Right lobe of liver (tissue), 4 donors: Measurements from ENCODE around the gene YPEL3.

Experiments used
- CTCF ChIP-seq, 4 donors: fragments of 200-600 bp in 3 of 4; fragments of 450-650 bp in 1 of 4; IDR thresholded peaks; one replicate each; pipeline versions ENCODE4 v1.5.1 to v1.8.0; 2016 to 2022; ENCODE audit warnings: antibody characterized with exemption in 4 of 4, mild to moderate bottlenecking in 2 of 4
- POLR2A ChIP-seq: fragments of 450-650 bp; IDR thresholded peaks from one replicate; pipeline ENCODE4 v1.6.1; 2017; ENCODE audit warnings: antibody characterized with exemption, mild to moderate bottlenecking
- donor health status: DM: no; HTN: no; CAD: no.
- donor health status: DM: no; HTN: no; CAD: no.
- donor health status: DM: no; HTN: yes; CAD: no.

DNA sequence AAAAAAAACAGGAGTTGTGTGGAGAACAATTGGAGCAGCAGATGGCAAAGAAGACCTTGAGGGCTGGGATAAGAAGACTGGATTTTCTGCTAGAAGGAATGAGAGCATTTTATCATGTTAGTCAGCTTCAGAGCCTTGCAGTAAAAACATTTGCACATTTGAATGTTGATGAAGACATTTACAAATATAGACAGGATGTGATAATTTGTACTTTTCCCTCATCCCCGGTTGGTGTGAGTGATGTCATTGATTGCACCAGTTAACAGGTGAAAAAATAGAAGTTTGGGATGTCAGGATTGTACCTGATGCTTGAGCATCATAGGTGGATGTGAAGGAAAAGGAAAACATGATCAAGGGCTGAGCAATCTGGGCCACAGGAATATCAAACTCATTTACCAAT, 49.6 kb upstream of the YPEL3 start:
- TF ChIP-seq CTCF (IDR thresholded peaks at IDR 0.05) (no peak), POLR2A (no peak)
